Epithelial cell of esophagus (primary cell): ENCODE results near the gene RHOBTB3.
A peak's percentile ranks its signal among the peaks of the same experiment; 100 is the strongest.
"Not testable (repeated sequence)": the region's sequence is repeated elsewhere in the genome, so short reads cannot be mapped to it uniquely, and the experiment has no call there.

Experiments used
- DNase-seq: peaks from one replicate; pipeline ENCODE4 v3.0.0; 2010; ENCODE audit warnings: low read depth
- H3K4me3 ChIP-seq: 2 replicates; pipeline ENCODE4 v1.5.1; 2011; ENCODE audit warnings: mild to moderate bottlenecking, low read length, control low read depth
- TF ChIP-seq, protein P1 (sequence below): IDR thresholded peaks from 2 replicates; pipeline ENCODE4 v1.5.1; 2011; ENCODE audit warnings: low read depth, mild to moderate bottlenecking, low read length, control low read depth, inconsistent platforms; ENCODE audit not compliant: insufficient read depth; ENCODE audit errors: missing control alignments

RHOBTB3 gene

DNA sequence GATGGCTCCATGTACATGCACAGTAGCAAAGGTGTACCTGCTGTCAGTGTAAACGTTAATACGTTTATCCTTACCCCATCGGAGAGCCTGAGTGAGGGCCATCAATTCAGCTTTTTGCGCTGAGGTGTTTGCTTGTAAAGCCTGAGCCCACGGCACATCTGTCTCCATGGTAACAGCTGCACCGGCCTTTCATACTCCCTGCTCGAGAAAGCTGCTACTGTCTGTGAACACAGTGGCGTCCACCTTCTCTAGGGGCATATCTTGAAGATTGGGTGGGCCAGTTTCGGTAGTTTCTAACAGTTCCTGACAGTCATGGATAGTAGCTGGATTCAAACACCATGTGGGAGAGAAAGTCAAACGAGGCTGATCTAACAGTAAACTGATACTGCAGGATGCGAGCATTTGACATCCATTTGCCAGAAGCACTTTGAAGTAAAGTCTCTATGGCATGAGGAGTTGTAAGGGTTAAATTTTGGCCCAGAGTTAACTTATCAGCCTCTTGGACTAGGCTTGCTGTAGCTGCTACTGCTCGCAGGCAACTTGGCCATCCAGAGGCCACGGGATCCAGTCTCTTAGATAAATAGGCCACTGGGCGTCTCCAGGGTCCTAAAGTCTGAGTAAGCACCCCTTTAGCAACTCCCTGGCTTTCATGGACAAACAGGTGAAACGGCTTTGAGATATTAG lies 21.0 kb upstream of the RHOBTB3 start:
- TF ChIP-seq, protein P1, sequence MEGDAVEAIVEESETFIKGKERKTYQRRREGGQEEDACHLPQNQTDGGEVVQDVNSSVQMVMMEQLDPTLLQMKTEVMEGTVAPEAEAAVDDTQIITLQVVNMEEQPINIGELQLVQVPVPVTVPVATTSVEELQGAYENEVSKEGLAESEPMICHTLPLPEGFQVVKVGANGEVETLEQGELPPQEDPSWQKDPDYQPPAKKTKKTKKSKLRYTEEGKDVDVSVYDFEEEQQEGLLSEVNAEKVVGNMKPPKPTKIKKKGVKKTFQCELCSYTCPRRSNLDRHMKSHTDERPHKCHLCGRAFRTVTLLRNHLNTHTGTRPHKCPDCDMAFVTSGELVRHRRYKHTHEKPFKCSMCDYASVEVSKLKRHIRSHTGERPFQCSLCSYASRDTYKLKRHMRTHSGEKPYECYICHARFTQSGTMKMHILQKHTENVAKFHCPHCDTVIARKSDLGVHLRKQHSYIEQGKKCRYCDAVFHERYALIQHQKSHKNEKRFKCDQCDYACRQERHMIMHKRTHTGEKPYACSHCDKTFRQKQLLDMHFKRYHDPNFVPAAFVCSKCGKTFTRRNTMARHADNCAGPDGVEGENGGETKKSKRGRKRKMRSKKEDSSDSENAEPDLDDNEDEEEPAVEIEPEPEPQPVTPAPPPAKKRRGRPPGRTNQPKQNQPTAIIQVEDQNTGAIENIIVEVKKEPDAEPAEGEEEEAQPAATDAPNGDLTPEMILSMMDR = no peak
- no peak for DNase-seq
- H3K4me3 ChIP-seq = no peak overlapping the region

DNA sequence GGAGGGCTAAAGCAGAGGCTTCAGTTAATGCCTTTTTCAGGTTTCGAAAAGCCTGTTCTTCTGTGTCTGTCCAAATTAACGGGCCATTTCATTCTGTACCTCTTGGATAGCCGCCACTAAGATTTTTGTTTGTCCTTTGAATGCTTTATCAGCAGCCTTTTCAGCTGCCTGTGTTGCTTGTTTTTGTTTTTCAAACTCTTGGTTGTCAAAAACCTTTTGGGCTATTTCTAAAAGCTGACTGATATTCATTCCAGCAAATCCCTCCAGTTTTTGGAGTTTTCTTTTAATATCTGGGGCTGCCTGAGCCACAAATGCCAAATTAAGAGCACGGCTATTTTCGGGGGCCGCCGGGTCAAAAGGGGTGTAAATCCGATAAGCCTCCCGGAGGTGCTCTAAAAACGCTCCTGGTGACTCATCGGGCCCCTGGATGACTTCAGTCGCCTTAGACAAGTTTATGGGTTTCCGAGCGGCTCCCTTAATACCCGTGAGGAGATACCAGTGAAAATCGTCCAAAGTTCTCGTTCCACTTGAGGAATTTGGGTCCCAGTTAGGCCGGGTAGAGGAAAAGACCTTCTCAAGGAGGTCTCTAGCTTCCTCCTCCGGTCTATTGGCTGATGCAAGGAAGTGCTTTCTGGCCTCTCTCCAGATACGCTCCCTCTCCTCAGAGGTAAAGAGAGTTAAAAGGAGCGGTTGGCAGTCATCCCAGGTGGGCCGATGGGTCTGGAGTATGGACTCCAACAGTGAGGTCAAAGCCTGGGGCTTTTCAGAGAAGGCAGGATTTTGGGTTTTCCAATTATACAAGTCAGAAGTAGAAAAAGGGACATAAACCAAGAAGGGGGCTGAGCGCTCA lies 20.3 kb upstream of the RHOBTB3 start:
- H3K4me3 ChIP-seq, DNase-seq: not testable (repeated sequence)

DNA sequence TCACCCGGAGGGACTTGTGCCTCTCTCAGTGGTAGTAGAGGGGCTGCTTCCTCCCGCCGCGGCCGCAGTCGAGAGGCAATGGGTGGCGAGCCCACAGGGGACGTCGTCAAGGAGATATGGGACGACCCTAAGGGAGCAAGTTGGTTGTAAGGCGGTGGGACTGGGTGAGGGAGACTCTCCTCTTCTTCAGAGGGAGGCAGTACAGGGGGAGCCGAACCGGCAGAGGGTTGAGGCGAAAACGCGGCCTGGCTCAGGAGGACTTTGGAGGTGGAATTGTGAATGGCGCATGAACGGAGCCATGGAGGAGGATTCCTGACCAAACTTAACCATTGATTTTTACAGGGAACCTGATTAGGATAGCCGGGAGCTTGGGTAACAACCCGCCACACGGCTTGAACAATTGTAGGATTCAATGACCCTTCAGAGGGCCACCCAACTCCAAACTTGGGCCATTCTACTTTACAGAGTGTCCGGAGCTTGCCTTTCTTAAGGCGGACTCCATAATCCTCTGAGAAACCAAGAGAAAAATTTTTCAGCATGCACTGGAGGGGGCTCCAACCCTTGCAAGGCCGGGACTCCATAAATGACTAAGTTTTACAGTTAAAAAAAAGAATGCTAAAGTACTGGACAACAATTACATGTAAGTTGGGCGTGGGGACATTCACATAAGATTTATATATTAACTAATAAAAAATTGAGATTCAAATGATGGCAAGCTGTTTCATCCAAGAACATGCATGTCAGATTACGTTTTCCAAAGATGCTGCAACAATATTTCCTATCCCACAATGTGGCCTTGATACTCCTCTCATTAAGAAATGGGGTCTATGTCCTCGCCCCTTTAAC lies 19.4 kb upstream of the RHOBTB3 start:
- TF ChIP-seq, protein P1 = no peak
- DNase-seq = no peak
- H3K4me3 ChIP-seq = no peak overlapping the region

DNA sequence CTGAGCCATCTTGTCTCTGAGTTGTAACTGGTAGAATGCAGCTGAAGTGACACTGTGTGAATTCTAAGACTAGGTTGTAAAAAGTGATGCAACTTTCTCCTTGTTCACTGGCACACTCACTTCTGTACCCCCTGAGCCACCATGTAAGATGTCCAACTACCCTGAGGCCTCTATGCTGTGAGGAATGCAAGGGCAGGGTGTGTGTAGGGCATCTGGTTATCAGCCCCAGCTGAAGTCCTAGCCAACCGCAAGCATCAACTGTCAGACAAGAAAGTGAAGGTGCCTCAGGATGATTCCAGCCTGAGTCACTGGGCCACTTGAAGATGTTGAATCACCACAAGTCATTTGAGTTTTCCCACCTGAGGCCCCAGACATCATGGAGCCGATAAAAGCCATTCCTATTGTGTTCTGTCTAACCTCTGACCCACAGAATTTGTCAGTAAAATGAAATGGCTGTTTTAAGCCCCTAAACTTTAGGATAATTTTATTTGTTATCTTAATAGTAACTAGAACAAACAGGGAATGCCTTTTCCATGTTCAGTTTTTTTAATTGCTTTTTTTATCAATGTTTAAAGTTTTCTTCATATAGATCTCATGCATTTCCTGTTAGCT lies 18.7 kb upstream of the RHOBTB3 start:
- DNase-seq = peak; percentile 96
- no peak overlapping the region for H3K4me3 ChIP-seq
- TF ChIP-seq, protein P1 = no peak

DNA sequence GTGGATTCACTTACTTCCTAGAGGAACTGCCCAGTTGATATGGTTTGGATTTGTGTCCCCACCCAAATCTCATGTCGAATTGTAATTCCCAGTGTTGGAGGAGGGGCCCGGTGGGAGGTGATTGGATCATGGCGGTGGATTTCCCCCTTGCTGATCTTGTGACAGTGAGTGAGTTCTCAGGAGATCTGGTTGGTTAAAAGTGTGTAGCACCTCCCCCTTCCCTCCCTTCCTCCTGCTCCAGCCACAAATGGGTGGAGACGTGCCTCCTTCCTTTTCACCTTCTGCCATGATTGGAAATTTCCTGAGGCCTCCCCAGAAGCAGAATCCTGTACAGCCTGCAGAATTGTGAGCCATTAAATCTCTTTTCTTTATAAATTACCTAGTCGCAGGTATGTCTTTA lies 17.9 kb upstream of the RHOBTB3 start:
- H3K4me3 ChIP-seq, DNase-seq: not testable (repeated sequence)

DNA sequence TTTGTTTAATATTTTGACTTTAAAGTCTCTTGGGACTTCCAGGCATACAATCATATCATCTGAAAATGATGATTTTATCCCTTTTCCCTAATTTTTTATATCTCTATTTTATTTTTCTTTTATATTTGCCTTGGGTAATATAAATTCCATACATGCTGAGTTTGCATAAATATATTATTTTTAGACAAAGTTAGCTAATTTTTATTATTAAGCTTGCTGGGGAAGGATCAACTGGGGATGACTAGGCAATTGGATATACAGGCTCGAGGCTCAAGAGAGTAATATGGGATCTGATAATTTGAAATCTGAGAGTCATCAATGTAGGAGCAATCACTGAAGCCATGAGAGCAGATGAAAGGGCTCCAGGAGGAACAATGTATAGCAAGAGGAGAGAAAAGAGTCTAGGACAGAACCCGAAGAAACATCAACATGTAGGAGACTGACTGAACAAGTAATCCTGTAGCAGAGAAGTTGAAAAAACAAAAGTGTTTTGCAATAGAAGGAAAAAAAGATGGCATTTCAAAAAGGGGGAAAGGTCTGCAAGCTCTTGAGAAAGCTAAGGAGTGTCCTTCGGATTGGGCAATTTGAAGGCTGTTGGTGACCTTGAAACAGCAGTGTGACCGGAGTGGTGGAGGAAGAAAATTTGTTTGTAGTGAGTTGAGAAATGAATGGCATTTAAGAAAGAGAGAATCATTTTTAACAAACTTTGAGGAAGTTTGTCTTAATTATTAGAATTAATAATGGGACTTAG lies 17.0 kb upstream of the RHOBTB3 start:
- DNase-seq = no peak
- TF ChIP-seq, protein P1 = no peak
- no peak overlapping the region for H3K4me3 ChIP-seq

DNA sequence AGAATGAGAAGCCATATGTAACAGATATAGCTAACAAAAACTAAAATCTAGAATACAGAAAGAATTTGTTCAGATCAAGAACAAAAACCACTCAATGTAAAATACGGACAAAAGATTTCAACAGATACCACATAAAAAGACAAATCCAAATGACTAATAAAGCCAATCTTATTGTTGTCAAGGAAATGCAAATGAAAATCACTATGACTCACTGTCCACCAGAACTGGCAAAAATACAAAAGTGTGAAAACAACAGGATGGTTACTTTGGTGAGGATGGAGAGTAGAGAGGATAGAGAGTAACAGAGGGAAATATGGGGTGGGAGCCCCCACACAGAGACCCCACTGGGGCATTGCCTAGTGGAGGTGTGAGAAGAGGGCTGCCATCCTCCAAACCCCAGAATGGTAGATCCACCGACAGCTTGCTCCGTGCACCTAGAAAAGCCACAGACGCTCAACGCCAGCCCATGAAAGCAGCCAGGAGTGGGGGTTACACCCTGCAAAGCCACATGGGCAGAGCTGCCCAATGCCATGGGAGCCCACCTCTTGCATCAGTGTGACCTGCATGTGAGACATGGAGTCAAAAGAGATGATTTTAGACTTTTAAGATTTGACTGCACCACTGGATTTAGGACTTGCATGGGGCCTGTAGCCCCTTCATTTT lies 15.2 kb upstream of the RHOBTB3 start:
- H3K4me3 ChIP-seq = no peak overlapping the region
- TF ChIP-seq, protein P1 = no peak
- DNase-seq = peak; percentile 72
